GM10266 (cell line): ENCODE measurements around the gene IFRD2.

Experiments used
- DNase-seq: peaks from one replicate; pipeline ENCODE4 v3.0.0; 2012; ENCODE audit errors: extremely low spot score
- TF ChIP-seq, protein P1 (sequence below): IDR thresholded peaks from 2 replicates; pipeline ENCODE4 v1.5.1; 2012; ENCODE audit warnings: mild to moderate bottlenecking, low read depth; ENCODE audit not compliant: control insufficient read depth, insufficient read depth; ENCODE audit errors: missing control alignments

The IFRD2 gene

DNA sequence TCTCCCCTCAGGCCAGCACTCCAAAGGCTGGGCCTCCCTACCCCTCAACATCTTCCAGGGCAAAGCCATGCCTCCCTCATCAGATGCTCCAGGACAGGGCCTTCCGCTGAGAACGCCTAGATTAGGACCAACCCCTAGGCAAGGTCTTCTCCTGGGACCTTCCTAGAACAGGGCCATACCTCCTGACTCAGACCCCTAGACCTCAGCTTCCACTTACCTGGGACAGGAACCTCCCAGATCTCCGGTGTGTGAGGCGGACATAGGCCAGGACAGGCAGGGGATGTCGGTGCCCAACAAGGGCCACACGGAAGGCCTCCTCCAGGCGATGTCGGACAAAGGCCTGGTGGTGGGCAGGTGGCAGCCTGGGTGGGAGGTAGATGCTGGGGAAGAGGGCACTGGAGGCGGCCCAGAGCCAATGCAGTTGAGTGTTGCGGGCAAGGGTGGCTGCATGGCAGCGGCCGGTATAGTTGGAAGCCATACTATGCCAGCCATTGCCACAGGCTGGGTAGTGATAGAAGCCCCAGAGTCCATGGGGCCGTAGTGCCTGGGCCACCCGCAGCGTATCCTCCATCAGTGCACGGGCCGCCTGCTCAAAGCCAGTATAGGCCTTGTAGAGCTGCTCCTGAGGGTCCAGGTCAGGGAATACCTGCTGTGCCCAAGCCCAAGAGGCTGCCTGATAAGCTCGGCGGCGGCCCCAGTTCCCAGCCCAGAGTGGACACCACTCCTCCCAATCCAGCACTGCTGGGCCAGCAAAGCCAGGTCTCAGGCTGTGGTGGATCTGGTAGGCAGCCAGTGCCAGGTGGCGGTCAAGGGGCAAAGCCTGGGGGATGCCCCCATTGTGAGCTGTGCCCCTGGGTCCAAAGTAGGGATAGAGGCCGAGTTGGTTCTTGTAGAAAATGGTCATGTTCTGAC is 2.5 kb upstream of the IFRD2 start:
- DNase-seq, result no peak
- TF ChIP-seq, protein P1, sequence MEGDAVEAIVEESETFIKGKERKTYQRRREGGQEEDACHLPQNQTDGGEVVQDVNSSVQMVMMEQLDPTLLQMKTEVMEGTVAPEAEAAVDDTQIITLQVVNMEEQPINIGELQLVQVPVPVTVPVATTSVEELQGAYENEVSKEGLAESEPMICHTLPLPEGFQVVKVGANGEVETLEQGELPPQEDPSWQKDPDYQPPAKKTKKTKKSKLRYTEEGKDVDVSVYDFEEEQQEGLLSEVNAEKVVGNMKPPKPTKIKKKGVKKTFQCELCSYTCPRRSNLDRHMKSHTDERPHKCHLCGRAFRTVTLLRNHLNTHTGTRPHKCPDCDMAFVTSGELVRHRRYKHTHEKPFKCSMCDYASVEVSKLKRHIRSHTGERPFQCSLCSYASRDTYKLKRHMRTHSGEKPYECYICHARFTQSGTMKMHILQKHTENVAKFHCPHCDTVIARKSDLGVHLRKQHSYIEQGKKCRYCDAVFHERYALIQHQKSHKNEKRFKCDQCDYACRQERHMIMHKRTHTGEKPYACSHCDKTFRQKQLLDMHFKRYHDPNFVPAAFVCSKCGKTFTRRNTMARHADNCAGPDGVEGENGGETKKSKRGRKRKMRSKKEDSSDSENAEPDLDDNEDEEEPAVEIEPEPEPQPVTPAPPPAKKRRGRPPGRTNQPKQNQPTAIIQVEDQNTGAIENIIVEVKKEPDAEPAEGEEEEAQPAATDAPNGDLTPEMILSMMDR, result no peak

DNA sequence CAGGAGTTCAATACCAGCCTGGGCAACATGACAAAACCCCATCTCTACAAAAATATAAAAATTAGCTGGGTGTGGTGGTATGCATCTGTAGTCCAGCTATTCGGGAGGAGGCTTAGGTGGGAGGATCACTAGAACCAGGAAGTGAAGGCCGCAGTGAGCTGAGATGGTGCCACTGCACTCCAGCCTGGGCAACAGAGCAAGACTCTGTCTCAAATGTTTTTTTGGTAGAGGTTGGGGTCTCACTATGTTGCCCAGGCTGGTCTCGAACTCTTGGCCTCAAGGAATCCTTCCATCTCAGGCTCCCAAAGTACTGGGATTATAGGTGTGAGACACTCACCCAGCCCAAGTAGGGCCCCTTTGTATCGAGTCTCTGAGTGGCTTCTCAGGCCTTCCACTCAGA is 1.9 kb upstream of the IFRD2 start:
- DNase-seq, result no peak

DNA sequence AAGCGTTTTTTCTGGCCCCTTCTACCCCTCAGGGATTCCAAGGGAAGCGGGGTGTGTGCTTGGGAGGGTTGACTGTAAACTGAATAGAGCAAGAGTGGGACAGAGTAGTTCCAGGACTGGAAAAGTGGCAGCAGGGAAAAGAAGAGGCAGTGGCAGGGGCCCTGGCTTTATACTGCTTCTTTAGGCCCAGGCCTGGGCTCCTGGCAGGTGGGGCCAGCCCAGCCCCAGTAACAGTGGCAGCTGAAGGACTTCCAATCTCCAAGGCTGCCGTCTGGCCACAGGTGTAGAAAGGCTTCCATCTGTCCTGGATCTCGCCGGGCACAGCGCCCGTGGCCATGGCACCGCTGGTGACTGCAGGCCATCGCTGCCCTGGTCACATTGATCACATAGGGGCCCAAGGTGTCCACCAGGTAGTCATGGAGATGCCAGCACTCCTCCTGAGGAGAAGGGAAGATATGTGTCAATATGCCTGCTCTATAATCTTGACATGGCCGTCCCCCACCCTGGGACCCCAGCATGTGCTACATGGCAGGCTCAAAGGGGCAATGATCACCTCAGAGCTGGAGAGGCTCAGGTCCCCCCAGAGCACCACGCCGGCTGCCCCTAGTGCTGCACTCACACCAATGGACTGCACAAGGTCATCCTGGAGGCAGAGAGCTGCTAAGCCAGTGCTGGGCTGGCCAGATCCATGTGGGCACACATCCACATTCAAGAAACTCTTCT is 1.0 kb upstream of the IFRD2 start:
- DNase-seq, result no peak
- TF ChIP-seq, protein P1, result no peak

More for the DNA sequence above, 1.9 kb upstream of the IFRD2 start:
- TF ChIP-seq, protein P1, result no peak

DNA sequence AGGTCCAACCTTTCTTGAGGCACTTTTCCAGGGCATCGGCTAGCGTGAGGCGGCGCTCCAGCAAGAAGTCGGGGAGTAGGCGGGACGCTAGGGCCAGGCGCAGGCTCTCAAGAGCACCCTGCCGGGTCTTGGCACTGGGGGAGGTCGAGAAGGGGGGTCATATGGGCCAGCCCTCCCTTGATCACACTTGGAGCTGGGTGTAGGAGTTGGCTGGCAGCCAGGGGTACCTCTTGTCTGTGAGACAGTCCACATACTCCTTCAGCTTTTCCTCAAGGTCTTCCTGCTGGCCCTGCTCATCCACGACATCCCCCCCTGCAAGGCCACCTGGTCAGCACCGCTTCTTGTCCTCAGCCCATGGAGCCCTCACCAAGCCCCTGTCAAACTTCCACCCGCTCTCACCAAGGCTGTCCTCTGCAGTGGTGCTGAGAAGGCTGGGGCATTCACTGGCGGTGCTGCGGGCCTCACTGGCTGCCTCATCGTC is 2.0 kb downstream of the IFRD2 start:
- DNase-seq, result no peak
- TF ChIP-seq, protein P1, result no peak

DNA sequence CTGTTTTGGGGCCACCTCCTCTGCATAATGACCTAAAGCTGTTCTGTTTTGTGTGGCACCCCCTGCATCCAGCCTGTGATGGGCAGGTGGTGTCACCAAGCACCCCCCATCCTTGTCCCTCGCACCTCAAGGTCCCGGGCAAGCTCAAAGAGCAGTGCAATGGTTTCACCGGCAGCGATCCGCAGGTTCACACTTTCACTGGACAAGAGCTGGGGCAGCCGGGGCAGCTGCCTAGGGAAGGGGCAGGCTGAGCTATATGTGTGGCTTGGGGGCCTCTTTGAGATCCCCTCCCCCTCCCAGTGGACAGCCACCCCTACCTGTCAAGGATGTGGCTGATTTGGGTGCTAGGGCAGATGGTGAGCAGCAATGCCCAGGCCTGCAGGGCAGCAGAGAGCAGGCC is 3.1 kb downstream of the IFRD2 start:
- TF ChIP-seq, protein P1, result no peak

DNA sequence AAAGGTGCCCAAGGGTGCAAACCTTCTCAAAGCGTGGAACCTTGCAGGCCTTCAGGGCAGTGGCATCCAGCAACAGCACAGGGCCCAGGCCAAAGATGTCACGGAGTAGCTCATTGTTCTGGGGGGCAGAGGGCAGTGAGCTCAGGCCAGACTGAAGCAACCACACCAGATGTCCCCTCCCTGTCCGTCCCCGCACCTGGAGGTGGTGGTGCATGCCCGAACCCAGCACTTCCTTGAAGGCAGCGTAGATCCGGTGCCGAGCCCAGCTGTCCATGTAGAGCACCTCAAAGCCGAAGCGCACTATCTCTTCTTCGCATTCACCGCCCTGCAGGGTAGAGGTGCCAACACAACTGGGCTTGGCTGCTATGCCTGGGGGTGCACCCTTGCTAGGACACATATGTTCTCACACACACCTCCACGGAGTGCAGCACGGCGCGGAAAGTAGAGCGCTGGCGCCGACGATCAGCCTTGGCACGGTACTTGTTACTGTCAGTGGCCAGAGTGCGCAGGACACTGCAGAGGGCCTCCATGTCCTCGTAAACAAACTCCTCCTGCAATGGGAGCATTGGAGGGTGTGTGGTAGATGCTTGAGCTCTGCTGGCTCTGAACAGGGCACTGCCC is 3.7 kb downstream of the IFRD2 start:
- TF ChIP-seq, protein P1, result no peak
- no peak for DNase-seq

More for the DNA sequence above, 3.1 kb downstream of the IFRD2 start:
- DNase-seq, result no peak
